Stimulated activated naive CD4-positive, alpha-beta T cell treated with Interleukin-2 at 50 U/mL for 16 hours (primary cell): Measurements from ENCODE around the gene TJAP1.
A peak's percentile ranks its signal among the peaks of the same experiment; 100 is the strongest.
"Not testable (repeated sequence)": the region's sequence is repeated elsewhere in the genome, so short reads cannot be mapped to it uniquely, and the experiment has no call there.

Source experiments
- DNase-seq: peaks from one replicate; lab custom pipeline; 2025; lab: John Stamatoyannopoulos, UW

The TJAP1 gene

DNA sequence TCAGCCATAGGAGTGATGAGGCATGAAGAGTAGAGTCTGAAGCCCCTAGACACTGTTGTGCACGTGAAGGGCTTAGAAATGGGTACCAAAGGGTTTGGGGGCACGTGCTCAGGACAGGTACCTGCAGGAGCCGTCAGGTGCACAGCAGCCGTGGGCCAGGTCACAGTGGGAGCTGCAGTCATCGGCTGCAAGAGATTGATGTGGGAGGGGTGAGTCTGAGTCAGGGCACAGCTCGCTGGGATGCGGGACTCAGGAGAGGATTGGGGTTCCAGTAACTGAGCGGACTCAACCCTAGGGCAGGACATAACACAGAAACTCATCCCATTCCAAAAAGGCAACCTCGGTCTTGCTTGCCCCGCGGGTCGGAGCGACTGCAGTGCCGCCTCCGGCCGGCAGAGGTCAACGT, 23.1 kb upstream of the TJAP1 start:
- peak; percentile 47 for DNase-seq

DNA sequence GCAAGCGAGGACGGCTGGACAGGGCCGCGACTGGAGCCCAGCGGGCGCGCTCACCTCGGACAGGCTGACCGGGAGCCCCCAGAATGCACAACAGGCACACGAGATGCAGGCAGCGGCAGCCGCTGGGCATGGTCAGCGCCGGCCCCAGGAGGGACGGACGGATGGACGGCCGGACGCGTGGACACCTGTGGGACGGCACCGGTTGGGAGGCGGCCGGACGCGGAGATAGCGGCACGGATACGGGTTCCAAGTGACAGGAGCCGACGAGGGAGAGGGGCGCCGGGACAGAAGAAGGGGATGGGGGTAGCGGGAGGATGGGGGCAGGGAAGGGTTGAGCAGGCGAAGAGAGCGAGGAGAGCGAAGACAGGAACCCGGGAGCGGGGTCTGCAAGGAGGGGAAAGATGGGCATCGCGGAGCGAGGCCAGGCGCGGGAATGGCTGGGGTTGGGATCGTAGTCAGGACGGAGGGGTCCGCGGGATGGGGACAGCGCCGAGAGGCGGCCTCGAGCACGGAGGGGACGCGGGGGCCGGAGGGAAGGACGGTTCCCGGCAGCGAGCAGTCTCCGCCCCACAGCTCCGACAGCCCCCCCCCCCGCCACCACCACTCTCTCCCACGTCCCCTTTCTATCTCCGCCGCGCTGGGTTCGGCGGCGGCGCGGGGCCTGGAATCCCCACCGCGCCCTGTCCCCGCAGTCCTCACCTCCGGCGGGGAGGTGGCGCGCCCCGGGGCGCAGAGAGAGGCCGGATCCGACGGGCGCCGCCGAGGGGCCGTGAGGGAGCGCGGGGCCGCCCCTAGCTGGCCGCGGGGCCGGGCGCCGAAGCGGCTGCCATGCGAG, 22.5 kb upstream of the TJAP1 start:
- DNase-seq: peak; percentile 16

- peak; percentile 58 for DNase-seq
These were observed 21.6 kb upstream of the TJAP1 start, which contains the start of gene DLK2 for GRCh38 chr6:43455531-43456428. Gene DLK2, minus strand, starts transcription at chr6:43455548. Its CDS starts 723 bp downstream, at chr6:43454825.

- no peak for DNase-seq
These were observed 19.7 kb upstream of the TJAP1 start for GRCh38 chr6:43457643-43458042.

- DNase-seq: not testable (repeated sequence)
These were observed 19.2 kb upstream of the TJAP1 start for GRCh38 chr6:43458154-43458553.

- DNase-seq: no peak
These were observed 17.8 kb upstream of the TJAP1 start for GRCh38 chr6:43459535-43459934.

DNA sequence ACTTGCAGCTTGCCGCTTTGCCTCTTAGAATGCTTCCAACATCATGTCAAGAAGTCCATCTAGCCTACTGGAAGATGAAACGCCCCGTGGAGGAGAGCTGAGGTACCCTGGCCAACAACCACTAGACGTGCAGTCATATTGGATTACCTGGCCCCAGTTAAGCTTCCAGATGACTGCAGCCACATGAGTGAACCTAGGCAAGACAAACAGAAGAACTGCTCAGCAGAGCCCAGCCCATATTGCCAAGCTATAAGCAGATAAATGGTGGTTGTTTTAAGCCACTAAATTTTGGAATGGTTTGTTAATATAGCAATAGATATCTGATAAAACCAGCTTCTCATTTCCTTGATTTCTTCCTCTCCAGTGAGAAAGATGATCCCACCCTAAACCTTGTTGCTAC, 17.3 kb upstream of the TJAP1 start:
- DNase-seq: no peak

- no peak for DNase-seq
These were observed 15.4 kb upstream of the TJAP1 start for GRCh38 chr6:43461936-43462335.

DNA sequence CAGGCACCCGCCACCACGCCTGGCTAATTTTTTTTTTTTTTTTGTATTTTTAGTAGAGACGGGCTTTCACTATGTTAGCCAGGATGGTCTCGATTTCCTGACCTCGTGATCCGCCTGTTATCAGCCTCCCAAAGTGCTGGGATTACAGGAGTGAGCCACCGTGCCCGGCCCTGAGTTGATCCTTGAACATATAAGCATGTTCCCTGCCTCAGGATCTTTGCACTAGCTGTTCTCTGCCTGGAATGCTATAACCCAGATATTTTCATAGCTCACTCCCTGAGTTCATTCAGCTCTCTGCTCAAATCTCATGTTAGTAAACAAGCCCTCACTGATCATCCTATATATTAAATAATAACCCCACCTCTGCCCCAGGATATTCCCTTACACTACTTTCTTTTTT, 13.0 kb upstream of the TJAP1 start:
- no peak for DNase-seq

GRCh38 chr6:43465948-43466347, 11.4 kb upstream of the TJAP1 start:
- DNase-seq: no peak

DNA sequence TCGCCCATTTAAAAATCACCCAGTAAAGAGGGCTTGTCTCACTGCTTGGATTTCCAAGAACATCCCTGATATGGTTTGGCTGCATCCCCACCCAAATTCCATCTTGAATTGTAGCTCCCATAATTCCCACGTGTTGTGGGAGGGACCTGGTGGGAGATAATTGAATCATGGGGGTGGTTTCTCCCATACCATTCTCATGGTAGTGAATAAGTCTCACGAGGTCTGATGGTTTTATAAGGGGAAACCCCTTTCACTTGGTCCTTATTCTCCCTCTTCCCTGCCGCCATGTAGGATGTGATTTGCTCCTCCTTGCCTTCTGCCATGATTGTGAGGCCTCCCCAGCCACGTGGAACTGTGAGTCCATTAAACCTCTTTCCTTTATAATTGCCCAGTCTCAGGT, 10.1 kb upstream of the TJAP1 start:
- not testable (repeated sequence) for DNase-seq

DNA sequence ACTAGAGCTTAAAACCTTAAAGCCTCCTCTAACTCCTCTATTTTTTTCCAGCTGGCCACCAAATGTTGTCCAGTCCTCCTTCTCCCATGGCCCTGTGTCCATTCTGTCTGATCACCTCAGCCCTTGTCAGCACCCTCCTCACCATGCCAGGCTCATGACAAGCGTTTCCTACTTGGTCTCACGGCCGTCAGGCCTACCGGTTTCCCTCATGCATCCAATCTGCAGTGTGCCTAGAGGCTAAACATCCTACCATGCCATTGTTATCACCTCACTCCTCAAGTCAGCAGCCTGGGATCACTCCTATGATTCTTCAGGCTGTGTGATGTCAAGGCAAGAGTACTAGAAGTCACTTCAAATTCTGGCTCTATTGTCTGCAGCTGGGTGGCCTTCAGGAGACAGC, 9.6 kb upstream of the TJAP1 start:
- DNase-seq: no peak

GRCh38 chr6:43468240-43468639, 9.1 kb upstream of the TJAP1 start:
- no peak for DNase-seq

- DNase-seq: no peak
These were observed 8.4 kb upstream of the TJAP1 start for GRCh38 chr6:43468748-43469681.

- DNase-seq: no peak
These were observed 7.4 kb upstream of the TJAP1 start for GRCh38 chr6:43469947-43470346.

DNA sequence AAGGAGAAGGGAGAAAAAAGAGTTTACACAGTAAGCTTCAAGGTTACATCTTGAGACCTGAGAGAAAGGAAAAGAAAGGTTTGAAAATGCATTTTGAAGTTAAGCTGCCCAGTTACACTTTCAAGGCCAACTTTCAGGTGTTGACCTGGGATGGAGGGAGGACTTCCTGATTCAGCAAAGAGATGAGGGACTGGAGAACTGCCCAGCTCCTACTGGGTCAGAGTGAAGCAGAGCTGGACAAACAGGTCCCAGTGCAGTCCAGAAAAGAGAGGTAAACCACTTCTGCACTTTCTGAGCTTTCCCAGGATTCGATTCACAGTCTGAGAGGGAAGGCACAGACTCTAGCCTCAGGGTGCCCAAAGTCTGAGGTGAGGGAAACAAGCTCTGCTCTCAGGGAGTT, 6.0 kb upstream of the TJAP1 start:
- no peak for DNase-seq

DNA sequence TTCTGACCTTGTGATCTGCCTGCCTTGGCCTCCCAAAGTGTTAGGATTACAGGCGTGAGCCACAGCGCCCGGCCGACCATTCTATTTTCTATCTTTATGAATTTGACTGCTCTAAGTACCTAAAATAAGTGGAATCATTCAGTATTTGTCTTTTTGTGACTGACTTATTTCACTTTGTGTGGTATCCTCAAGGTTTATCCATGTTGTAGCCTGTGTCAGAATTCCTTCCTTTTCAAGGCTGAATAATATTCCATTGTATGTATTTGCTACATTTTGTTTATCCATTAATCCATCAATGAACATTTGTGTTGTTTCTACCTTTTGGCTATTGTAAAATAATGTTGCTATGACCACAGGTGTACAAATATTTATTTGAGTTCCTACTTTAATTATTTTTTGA, 4.9 kb upstream of the TJAP1 start:
- no peak for DNase-seq

DNA sequence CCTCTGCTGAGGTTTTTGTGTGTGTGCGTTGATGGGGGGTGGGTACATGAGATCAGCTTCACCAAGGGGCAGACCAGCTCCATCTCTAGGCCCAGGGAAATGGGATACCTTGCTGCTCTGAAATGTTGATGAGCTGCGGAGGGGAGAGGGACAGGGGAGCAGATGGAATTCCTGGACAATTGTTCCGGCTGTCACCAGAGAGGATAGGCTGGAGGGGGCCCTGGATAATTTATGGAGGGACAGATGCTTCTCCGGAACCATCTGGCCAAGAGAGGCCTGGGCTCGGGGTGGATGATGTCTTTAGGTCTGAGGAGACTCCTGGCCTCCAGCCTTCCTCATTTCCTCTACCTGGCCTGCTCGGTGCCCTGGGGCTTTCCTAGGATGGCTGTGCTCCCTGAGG, 1.9 kb upstream of the TJAP1 start:
- no peak for DNase-seq

- no peak for DNase-seq
These were observed 624 bp upstream of the TJAP1 start for GRCh38 chr6:43476746-43477145.

DNA sequence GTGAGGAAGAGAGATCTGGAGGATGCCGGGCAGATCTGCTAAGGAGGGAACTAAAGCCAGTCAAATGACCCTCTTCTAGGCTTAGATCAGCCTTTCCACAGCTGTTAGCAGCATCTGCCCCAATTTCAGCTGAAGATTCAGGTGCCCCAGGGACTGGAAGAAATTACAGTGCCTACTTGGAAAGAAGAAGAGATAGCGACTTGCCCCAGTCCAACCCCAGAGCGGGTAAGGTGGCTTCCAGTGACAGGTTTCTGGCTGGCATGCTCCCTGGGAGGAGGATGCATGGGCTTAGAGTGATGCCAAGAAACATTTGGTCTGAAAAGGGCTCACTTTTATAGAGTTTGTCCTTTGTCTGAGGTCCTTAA, 620 bp downstream of the TJAP1 start:
- no peak for DNase-seq

- DNase-seq: no peak
These were observed 3.7 kb downstream of the TJAP1 start for GRCh38 chr6:43481075-43481474.
